GM12878 (cell line): ENCODE data around the gene LPCAT4.

ENCODE experiments used
- EP300 ChIP-seq, 2 experiments: fragments of 150-350 bp in 1 of 2; IDR thresholded peaks; 2 replicates each; pipeline ENCODE4 v1.6.1; 2011 to 2012; ENCODE audit warnings: low read depth in 2 of 2, low read length in 2 of 2, borderline replicate concordance in 1 of 2, improper control_type of control experiment in 1 of 2, inconsistent platforms in 1 of 2; ENCODE audit not compliant: control insufficient read depth in 1 of 2
- RFX5 ChIP-seq: IDR thresholded peaks from 2 replicates; pipeline ENCODE4 v1.6.1; 2011; ENCODE audit warnings: low read depth, low read length, improper control_type of control experiment
- SMARCA5 ChIP-seq: fragments of 450-650 bp; IDR thresholded peaks from 2 replicates; pipeline ENCODE4 v1.6.1; 2017; ENCODE audit warnings: mild to moderate bottlenecking
- SREBF2 ChIP-seq: IDR thresholded peaks from 2 replicates; pipeline ENCODE4 v1.6.1; 2012; ENCODE audit warnings: mild to moderate bottlenecking, low read length
- ZNF24 ChIP-seq: fragments of 450-650 bp; IDR thresholded peaks from 2 replicates; pipeline ENCODE4 v1.6.1; 2017; ENCODE audit warnings: antibody characterized with exemption, mild to moderate bottlenecking
- TF ChIP-seq, protein P1 (sequence below), 3 experiments: IDR thresholded peaks in 2 of 3; conservative IDR thresholded peaks in 1 of 3; 2 replicates each; pipeline ENCODE4 v1.5.1; 2011; ENCODE audit warnings: low read depth in 3 of 3, low read length in 3 of 3, mild to moderate bottlenecking in 3 of 3, control low read depth in 2 of 3, moderate library complexity in 2 of 3, inconsistent platforms in 1 of 3, mixed read lengths in 1 of 3; ENCODE audit not compliant: control insufficient read depth in 2 of 3, insufficient read depth in 1 of 3; ENCODE audit errors: extremely low read depth in 1 of 3
- TF ChIP-seq, protein P2 (sequence below): fragments of 450-650 bp; formaldehyde crosslinking; IDR thresholded peaks from 2 replicates; pipeline ENCODE4 v1.5.0; 2022; ENCODE audit warnings: mild to moderate bottlenecking, missing genetic modification characterization
- TF ChIP-seq, protein P3 (sequence below): fragments of 150-350 bp; IDR thresholded peaks from 2 replicates; pipeline ENCODE4 v1.6.1; 2014; ENCODE audit warnings: mild to moderate bottlenecking, low read depth, low read length

DNA sequence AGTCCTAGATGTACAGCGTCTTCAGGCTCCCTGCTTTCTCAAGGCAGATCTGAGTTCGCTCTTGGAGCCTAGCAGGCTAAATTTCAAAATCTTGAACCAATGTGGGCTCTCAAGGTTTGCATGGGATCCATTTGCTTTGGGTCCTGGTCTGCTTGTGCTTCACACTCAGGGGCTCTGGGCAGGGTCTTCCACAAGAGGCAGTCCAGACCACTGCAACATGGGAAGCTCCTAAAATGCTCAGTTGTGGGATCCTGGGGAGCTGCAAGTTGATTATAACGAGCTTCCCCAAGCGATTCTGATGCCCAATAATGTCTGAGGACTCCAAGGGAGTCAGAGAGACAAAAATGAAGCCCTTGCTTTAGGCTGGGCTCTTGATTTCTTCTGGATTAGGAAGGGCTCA lies 17.2 kb downstream of the LPCAT4 start:
- TF ChIP-seq SMARCA5 (no peak), EP300 (IDR thresholded peaks at IDR 0.05; ENCODE audit: borderline replicate concordance in 1 of 2, control insufficient read depth in 1 of 2, low read depth in 2 of 2, low read length in 2 of 2) (no peak), SREBF2 (no peak), RFX5 (no peak), ZNF24 (no peak)
- TF ChIP-seq, protein P1, sequence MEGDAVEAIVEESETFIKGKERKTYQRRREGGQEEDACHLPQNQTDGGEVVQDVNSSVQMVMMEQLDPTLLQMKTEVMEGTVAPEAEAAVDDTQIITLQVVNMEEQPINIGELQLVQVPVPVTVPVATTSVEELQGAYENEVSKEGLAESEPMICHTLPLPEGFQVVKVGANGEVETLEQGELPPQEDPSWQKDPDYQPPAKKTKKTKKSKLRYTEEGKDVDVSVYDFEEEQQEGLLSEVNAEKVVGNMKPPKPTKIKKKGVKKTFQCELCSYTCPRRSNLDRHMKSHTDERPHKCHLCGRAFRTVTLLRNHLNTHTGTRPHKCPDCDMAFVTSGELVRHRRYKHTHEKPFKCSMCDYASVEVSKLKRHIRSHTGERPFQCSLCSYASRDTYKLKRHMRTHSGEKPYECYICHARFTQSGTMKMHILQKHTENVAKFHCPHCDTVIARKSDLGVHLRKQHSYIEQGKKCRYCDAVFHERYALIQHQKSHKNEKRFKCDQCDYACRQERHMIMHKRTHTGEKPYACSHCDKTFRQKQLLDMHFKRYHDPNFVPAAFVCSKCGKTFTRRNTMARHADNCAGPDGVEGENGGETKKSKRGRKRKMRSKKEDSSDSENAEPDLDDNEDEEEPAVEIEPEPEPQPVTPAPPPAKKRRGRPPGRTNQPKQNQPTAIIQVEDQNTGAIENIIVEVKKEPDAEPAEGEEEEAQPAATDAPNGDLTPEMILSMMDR (IDR thresholded peaks at IDR 0.05 in 2 of 3, conservative IDR thresholded peaks at IDR 0.05 in 1 of 3; ENCODE audit: control insufficient read depth in 2 of 3, extremely low read depth in 1 of 3, insufficient read depth in 1 of 3, low read depth in 3 of 3, low read length in 3 of 3), result no peak
- TF ChIP-seq, protein P2, sequence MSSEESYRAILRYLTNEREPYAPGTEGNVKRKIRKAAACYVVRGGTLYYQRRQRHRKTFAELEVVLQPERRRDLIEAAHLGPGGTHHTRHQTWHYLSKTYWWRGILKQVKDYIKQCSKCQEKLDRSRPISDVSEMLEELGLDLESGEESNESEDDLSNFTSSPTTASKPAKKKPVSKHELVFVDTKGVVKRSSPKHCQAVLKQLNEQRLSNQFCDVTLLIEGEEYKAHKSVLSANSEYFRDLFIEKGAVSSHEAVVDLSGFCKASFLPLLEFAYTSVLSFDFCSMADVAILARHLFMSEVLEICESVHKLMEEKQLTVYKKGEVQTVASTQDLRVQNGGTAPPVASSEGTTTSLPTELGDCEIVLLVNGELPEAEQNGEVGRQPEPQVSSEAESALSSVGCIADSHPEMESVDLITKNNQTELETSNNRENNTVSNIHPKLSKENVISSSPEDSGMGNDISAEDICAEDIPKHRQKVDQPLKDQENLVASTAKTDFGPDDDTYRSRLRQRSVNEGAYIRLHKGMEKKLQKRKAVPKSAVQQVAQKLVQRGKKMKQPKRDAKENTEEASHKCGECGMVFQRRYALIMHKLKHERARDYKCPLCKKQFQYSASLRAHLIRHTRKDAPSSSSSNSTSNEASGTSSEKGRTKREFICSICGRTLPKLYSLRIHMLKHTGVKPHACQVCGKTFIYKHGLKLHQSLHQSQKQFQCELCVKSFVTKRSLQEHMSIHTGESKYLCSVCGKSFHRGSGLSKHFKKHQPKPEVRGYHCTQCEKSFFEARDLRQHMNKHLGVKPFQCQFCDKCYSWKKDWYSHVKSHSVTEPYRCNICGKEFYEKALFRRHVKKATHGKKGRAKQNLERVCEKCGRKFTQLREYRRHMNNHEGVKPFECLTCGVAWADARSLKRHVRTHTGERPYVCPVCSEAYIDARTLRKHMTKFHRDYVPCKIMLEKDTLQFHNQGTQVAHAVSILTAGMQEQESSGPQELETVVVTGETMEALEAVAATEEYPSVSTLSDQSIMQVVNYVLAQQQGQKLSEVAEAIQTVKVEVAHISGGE (CRISPR knock-in tag), result no peak
- TF ChIP-seq, protein P3, sequence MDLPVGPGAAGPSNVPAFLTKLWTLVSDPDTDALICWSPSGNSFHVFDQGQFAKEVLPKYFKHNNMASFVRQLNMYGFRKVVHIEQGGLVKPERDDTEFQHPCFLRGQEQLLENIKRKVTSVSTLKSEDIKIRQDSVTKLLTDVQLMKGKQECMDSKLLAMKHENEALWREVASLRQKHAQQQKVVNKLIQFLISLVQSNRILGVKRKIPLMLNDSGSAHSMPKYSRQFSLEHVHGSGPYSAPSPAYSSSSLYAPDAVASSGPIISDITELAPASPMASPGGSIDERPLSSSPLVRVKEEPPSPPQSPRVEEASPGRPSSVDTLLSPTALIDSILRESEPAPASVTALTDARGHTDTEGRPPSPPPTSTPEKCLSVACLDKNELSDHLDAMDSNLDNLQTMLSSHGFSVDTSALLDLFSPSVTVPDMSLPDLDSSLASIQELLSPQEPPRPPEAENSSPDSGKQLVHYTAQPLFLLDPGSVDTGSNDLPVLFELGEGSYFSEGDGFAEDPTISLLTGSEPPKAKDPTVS, result no peak
